A673 (cell line): ENCODE data around the gene BANF1. TPM values are rescaled to one million over a fixed set of nuclear protein-coding genes. Genes with fewer than 3 reads are reported as not detected.

Experiments used
- BruUV-seq: library from RNA; stranded (reverse); fragments of 400-500 nt; replicated peaks from 2 replicates; lab custom pipeline; 2021; lab: Mats Ljungman, UMichigan
- CTCF ChIA-PET: fragments of 300-600 bp; sonication (Branson Sonifier 250); formaldehyde crosslinking; loops from one replicate; lab custom pipeline; 2022; ENCODE audit warnings: antibody characterized with exemption; lab: Charles Lee
- POLR2A ChIA-PET: fragments of 300-600 bp; sonication (Branson Sonifier 250); formaldehyde crosslinking; loops from one replicate; lab custom pipeline; 2022; ENCODE audit warnings: antibody characterized with exemption; ENCODE audit not compliant: low non-redundant PET; lab: Charles Lee
- DNase-seq: peaks from one replicate; pipeline ENCODE4 v3.0.0-alpha.2; 2015; ENCODE audit warnings: low spot score
- H3K27ac ChIP-seq: fragments of 200-600 bp; sonication (generic); 2 replicates; pipeline ENCODE4 v1.5.1; 2016; ENCODE audit warnings: mixed run types, low read depth, mild to moderate bottlenecking, mixed read lengths, antibody characterized with exemption, low read length; ENCODE audit not compliant: poor library complexity, severe bottlenecking
- H3K27me3 ChIP-seq: fragments of 200-600 bp; sonication (generic); replicated peaks from 2 replicates; pipeline ENCODE4 v1.6.1; 2017; ENCODE audit warnings: mixed run types, low read depth, mild to moderate bottlenecking, mixed read lengths, antibody characterized with exemption, low read length; ENCODE audit not compliant: insufficient read depth, poor library complexity
- H3K36me3 ChIP-seq: fragments of 200-600 bp; sonication (generic); 2 replicates; pipeline ENCODE4 v1.6.1; 2016; ENCODE audit warnings: mixed run types, mild to moderate bottlenecking, mixed read lengths, antibody characterized with exemption, low read length; ENCODE audit not compliant: insufficient read depth, poor library complexity, severe bottlenecking
- H3K4me1 ChIP-seq: fragments of 200-600 bp; sonication (generic); 2 replicates; pipeline ENCODE4 v1.6.1; 2017; ENCODE audit warnings: mixed run types, mild to moderate bottlenecking, mixed read lengths, antibody characterized with exemption, low read length; ENCODE audit not compliant: insufficient read depth, poor library complexity, severe bottlenecking
- H3K4me3 ChIP-seq: fragments of 200-600 bp; sonication (generic); 2 replicates; pipeline ENCODE4 v1.5.1; 2016; ENCODE audit warnings: low read depth, mixed run types, mild to moderate bottlenecking, mixed read lengths, low read length; ENCODE audit not compliant: poor library complexity, severe bottlenecking
- H3K9me3 ChIP-seq: fragments of 200-600 bp; sonication (generic); 2 replicates; pipeline ENCODE4 v1.6.1; 2016; ENCODE audit warnings: mixed run types, low read depth, mild to moderate bottlenecking, mixed read lengths, antibody characterized with exemption, low read length; ENCODE audit not compliant: poor library complexity, severe bottlenecking
- EZH2 ChIP-seq: fragments of 200-600 bp; sonication (generic); IDR thresholded peaks from 2 replicates; pipeline ENCODE4 v1.6.1; 2017; ENCODE audit warnings: borderline replicate concordance, low read depth, mild to moderate bottlenecking, mixed read lengths, antibody characterized with exemption, low read length; ENCODE audit not compliant: poor library complexity, severe bottlenecking
- intact Hi-C: fragments of 100-400 bp; cut with micrococcal nuclease; formaldehyde crosslinking; loops from one replicate; pipeline ENCODE4 v1.10.0; 2022; ENCODE audit not compliant: unreplicated experiment
- total RNA-seq: library from RNA; stranded (reverse); gene quantifications from 2 replicates; pipeline ENCODE4 v1.2.3, GENCODE V29; 2021
- TF ChIP-seq, protein P1 (sequence below): fragments of 300-800, 200-600 bp; sonication (generic); conservative IDR thresholded peaks from 2 replicates; pipeline ENCODE4 v1.5.1; 2017; ENCODE audit warnings: low read depth, mild to moderate bottlenecking, antibody characterized with exemption, low read length, moderate library complexity, mixed read lengths

BANF1 gene
- total RNA-seq, 1 experiment from 2014 or later = 556 TPM

- no peaks in the 10 kb centered on the region for H3K27me3 ChIP-seq
- no peaks in the 10 kb centered on the region for H3K4me1 ChIP-seq
- intact Hi-C loops = no loop called here
- ChIA-PET POLR2A (interaction anchor here (0.7 kb wide), 1 partner anchor 379 kb away, joined by 3 read pairs; no protein-coding TSS in a partner anchor), CTCF (no interaction called here)
- H3K4me3 ChIP-seq = no peak overlapping the region
- DNase-seq = no peak
- H3K27ac ChIP-seq = no peak overlapping the region
- no peaks in the 10 kb centered on the region for H3K9me3 ChIP-seq
- H3K36me3 ChIP-seq = peaks cover 18% of the 10 kb centered on the region
- TF ChIP-seq, protein P1, sequence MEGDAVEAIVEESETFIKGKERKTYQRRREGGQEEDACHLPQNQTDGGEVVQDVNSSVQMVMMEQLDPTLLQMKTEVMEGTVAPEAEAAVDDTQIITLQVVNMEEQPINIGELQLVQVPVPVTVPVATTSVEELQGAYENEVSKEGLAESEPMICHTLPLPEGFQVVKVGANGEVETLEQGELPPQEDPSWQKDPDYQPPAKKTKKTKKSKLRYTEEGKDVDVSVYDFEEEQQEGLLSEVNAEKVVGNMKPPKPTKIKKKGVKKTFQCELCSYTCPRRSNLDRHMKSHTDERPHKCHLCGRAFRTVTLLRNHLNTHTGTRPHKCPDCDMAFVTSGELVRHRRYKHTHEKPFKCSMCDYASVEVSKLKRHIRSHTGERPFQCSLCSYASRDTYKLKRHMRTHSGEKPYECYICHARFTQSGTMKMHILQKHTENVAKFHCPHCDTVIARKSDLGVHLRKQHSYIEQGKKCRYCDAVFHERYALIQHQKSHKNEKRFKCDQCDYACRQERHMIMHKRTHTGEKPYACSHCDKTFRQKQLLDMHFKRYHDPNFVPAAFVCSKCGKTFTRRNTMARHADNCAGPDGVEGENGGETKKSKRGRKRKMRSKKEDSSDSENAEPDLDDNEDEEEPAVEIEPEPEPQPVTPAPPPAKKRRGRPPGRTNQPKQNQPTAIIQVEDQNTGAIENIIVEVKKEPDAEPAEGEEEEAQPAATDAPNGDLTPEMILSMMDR = no peak
- no peak for TF ChIP-seq EZH2
- BruUV-seq = no TSS peak
These were observed 19.3 kb upstream of the BANF1 start for GRCh38 chr11:65982824-65983588.

- no peaks in the 10 kb centered on the region for H3K9me3 ChIP-seq
- H3K36me3 ChIP-seq = peaks cover 12% of the 10 kb centered on the region
- ChIA-PET POLR2A (no interaction called here), CTCF (no interaction called here)
- no peaks in the 10 kb centered on the region for H3K4me1 ChIP-seq
- intact Hi-C loops = no loop called here
- H3K27me3 ChIP-seq = no peaks in the 10 kb centered on the region
- no TSS peak for BruUV-seq
- TF ChIP-seq, protein P1 = no peak
- no peak for TF ChIP-seq EZH2
- DNase-seq = no peak
- no peak overlapping the region for H3K27ac ChIP-seq
- H3K4me3 ChIP-seq = no peak overlapping the region
These were observed 18.7 kb upstream of the BANF1 start for GRCh38 chr11:65983589-65983987.

DNA sequence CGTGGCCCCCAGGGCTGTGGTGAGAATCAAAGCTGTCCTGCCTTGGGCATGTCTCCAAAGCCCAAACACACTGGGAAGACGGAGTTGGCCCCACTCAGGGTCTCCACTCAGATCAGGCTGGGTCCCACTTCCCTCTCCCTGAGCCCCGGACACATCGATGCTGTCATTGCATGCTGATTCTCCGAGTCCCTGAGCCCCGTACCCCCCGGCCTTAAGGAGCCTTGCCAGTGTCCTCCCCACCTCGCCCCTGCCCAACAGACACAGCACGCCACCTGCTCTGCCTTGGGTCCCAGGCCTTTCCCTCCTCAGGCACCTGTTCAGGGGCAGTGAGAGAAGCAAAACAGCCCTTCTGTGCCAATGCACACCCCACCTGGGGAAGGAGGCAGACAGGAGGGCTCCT is 15.0 kb upstream of the BANF1 start:
- BruUV-seq = no TSS peak
- ChIA-PET POLR2A (no interaction called here), CTCF (no interaction called here)
- intact Hi-C loops = loop anchor here (5.0 kb wide), 1 partner anchor 215 kb away; no protein-coding TSS in a partner anchor
- H3K27ac ChIP-seq = no peak overlapping the region
- no peak for TF ChIP-seq EZH2
- TF ChIP-seq, protein P1 = no peak
- no peaks in the 10 kb centered on the region for H3K36me3 ChIP-seq
- no peaks in the 10 kb centered on the region for H3K9me3 ChIP-seq
- DNase-seq = no peak
- no peak overlapping the region for H3K4me3 ChIP-seq
- no peaks in the 10 kb centered on the region for H3K27me3 ChIP-seq
- H3K4me1 ChIP-seq = no peaks in the 10 kb centered on the region
